Measurements from ENCODE around the gene LEFTY1.

LEFTY1 gene

GRCh38 chr1:225873281-225873850, 15.6 kb downstream of the LEFTY1 start:
- no peak overlapping the region for H3K9ac ChIP-seq (ENCODE audit: low read depth in 1 of 2, low read length in 2 of 2)
- no peaks in the 10 kb centered on the region for H3K27me3 ChIP-seq (ENCODE audit: control insufficient read depth in 1 of 2, insufficient read depth in 2 of 2, low read length in 2 of 2)
- H3K27ac ChIP-seq (ENCODE audit: low read depth, low read length): no peak overlapping the region
- no peak overlapping the region for H3K4me3 ChIP-seq (ENCODE audit: low read depth in 1 of 2, low read length in 2 of 2)
- H3K36me3 ChIP-seq (ENCODE audit: control insufficient read depth in 1 of 2, insufficient read depth in 2 of 2, low read length in 2 of 2): peaks cover 25 to 64% of the 10 kb centered on the region in 2 donors
- H3K9me3 ChIP-seq (ENCODE audit: control insufficient read depth in 1 of 2, low read length in 2 of 2): no peaks in the 10 kb centered on the region
- peaks cover 23 to 33% of the 10 kb centered on the region in 2 donors for H3K4me1 ChIP-seq (ENCODE audit: control insufficient read depth in 1 of 2, insufficient read depth in 2 of 2, low read length in 2 of 2)

- no peak overlapping the region for H3K27ac ChIP-seq (ENCODE audit: low read depth, low read length)
- peaks cover 35 to 72% of the 10 kb centered on the region in 2 donors for H3K36me3 ChIP-seq (ENCODE audit: control insufficient read depth in 1 of 2, insufficient read depth in 2 of 2, low read length in 2 of 2)
- H3K27me3 ChIP-seq (ENCODE audit: control insufficient read depth in 1 of 2, insufficient read depth in 2 of 2, low read length in 2 of 2): no peaks in the 10 kb centered on the region
- H3K9ac ChIP-seq (ENCODE audit: low read depth in 1 of 2, low read length in 2 of 2): no peak overlapping the region
- H3K4me1 ChIP-seq (ENCODE audit: control insufficient read depth in 1 of 2, insufficient read depth in 2 of 2, low read length in 2 of 2): peaks cover 10 to 20% of the 10 kb centered on the region in 2 donors
- no peaks in the 10 kb centered on the region for H3K9me3 ChIP-seq (ENCODE audit: control insufficient read depth in 1 of 2, low read length in 2 of 2)
- no peak overlapping the region for H3K4me3 ChIP-seq (ENCODE audit: low read depth in 1 of 2, low read length in 2 of 2)
Measured at GRCh38 chr1:225872075-225872430, 16.9 kb downstream of the LEFTY1 start.

- Histone ChIP-seq H3K36me3 (ENCODE audit: control insufficient read depth in 1 of 2, insufficient read depth in 2 of 2, low read length in 2 of 2) (peaks cover 38 to 74% of the 10 kb centered on the region in 2 donors), H3K27ac (ENCODE audit: low read depth, low read length) (no peak overlapping the region), H3K27me3 (ENCODE audit: control insufficient read depth in 1 of 2, insufficient read depth in 2 of 2, low read length in 2 of 2) (no peaks in the 10 kb centered on the region), H3K9me3 (ENCODE audit: control insufficient read depth in 1 of 2, low read length in 2 of 2) (no peaks in the 10 kb centered on the region), H3K9ac (ENCODE audit: low read depth in 1 of 2, low read length in 2 of 2) (no peak overlapping the region), H3K4me1 (ENCODE audit: control insufficient read depth in 1 of 2, insufficient read depth in 2 of 2, low read length in 2 of 2) (peaks cover 6 to 15% of the 10 kb centered on the region in 2 donors), H3K4me3 (ENCODE audit: low read depth in 1 of 2, low read length in 2 of 2) (no peak overlapping the region)
Measured at GRCh38 chr1:225871359-225872074, 17.4 kb downstream of the LEFTY1 start.

GRCh38 chr1:225870911-225871310, 18.0 kb downstream of the LEFTY1 start:
- Histone ChIP-seq H3K9me3 (ENCODE audit: control insufficient read depth in 1 of 2, low read length in 2 of 2) (no peaks in the 10 kb centered on the region), H3K27me3 (ENCODE audit: control insufficient read depth in 1 of 2, insufficient read depth in 2 of 2, low read length in 2 of 2) (no peaks in the 10 kb centered on the region), H3K9ac (ENCODE audit: low read depth in 1 of 2, low read length in 2 of 2) (no peak overlapping the region), H3K27ac (ENCODE audit: low read depth, low read length) (no peak overlapping the region), H3K4me3 (ENCODE audit: low read depth in 1 of 2, low read length in 2 of 2) (no peak overlapping the region), H3K36me3 (ENCODE audit: control insufficient read depth in 1 of 2, insufficient read depth in 2 of 2, low read length in 2 of 2) (peaks cover 40 to 80% of the 10 kb centered on the region in 2 donors), H3K4me1 (ENCODE audit: control insufficient read depth in 1 of 2, insufficient read depth in 2 of 2, low read length in 2 of 2) (peaks cover under 1 to 9% of the 10 kb centered on the region in 2 donors)

GRCh38 chr1:225868631-225869330, 20.2 kb downstream of the LEFTY1 start:
- Histone ChIP-seq H3K36me3 (ENCODE audit: control insufficient read depth in 1 of 2, insufficient read depth in 2 of 2, low read length in 2 of 2) (peaks cover 53 to 85% of the 10 kb centered on the region in 2 donors), H3K27ac (ENCODE audit: low read depth, low read length) (no peak overlapping the region), H3K9me3 (ENCODE audit: control insufficient read depth in 1 of 2, low read length in 2 of 2) (no peaks in the 10 kb centered on the region), H3K4me1 (ENCODE audit: control insufficient read depth in 1 of 2, insufficient read depth in 2 of 2, low read length in 2 of 2) (peaks cover 0 to 9% of the 10 kb centered on the region in 2 donors), H3K27me3 (ENCODE audit: control insufficient read depth in 1 of 2, insufficient read depth in 2 of 2, low read length in 2 of 2) (no peaks in the 10 kb centered on the region), H3K9ac (ENCODE audit: low read depth in 1 of 2, low read length in 2 of 2) (no peak overlapping the region), H3K4me3 (ENCODE audit: low read depth in 1 of 2, low read length in 2 of 2) (no peak overlapping the region)

- no peak overlapping the region for H3K27ac ChIP-seq (ENCODE audit: low read depth, low read length)
- no peak overlapping the region for H3K4me3 ChIP-seq (ENCODE audit: low read depth in 1 of 2, low read length in 2 of 2)
- no peaks in the 10 kb centered on the region for H3K27me3 ChIP-seq (ENCODE audit: control insufficient read depth in 1 of 2, insufficient read depth in 2 of 2, low read length in 2 of 2)
- no peak overlapping the region for H3K9ac ChIP-seq (ENCODE audit: low read depth in 1 of 2, low read length in 2 of 2)
- peaks cover 57 to 87% of the 10 kb centered on the region in 2 donors for H3K36me3 ChIP-seq (ENCODE audit: control insufficient read depth in 1 of 2, insufficient read depth in 2 of 2, low read length in 2 of 2)
- no peaks in the 10 kb centered on the region for H3K9me3 ChIP-seq (ENCODE audit: control insufficient read depth in 1 of 2, low read length in 2 of 2)
- peaks cover 0 to 9% of the 10 kb centered on the region in 2 donors for H3K4me1 ChIP-seq (ENCODE audit: control insufficient read depth in 1 of 2, insufficient read depth in 2 of 2, low read length in 2 of 2)
Measured at GRCh38 chr1:225866981-225867380, 22.0 kb downstream of the LEFTY1 start.

- no peak overlapping the region for H3K9ac ChIP-seq (ENCODE audit: low read depth in 1 of 2, low read length in 2 of 2)
- H3K9me3 ChIP-seq (ENCODE audit: control insufficient read depth in 1 of 2, low read length in 2 of 2): no peaks in the 10 kb centered on the region
- H3K4me1 ChIP-seq (ENCODE audit: control insufficient read depth in 1 of 2, insufficient read depth in 2 of 2, low read length in 2 of 2): peaks cover 0 to 9% of the 10 kb centered on the region in 2 donors
- H3K36me3 ChIP-seq (ENCODE audit: control insufficient read depth in 1 of 2, insufficient read depth in 2 of 2, low read length in 2 of 2): peaks cover 58 to 88% of the 10 kb centered on the region in 2 donors
- H3K27me3 ChIP-seq (ENCODE audit: control insufficient read depth in 1 of 2, insufficient read depth in 2 of 2, low read length in 2 of 2): no peaks in the 10 kb centered on the region
- no peak overlapping the region for H3K27ac ChIP-seq (ENCODE audit: low read depth, low read length)
- no peak overlapping the region for H3K4me3 ChIP-seq (ENCODE audit: low read depth in 1 of 2, low read length in 2 of 2)
Measured at GRCh38 chr1:225866061-225866837, 22.7 kb downstream of the LEFTY1 start.

- Histone ChIP-seq H3K9me3 (ENCODE audit: control insufficient read depth in 1 of 2, low read length in 2 of 2) (no peaks in the 10 kb centered on the region), H3K9ac (ENCODE audit: low read depth in 1 of 2, low read length in 2 of 2) (no peak overlapping the region), H3K4me1 (ENCODE audit: control insufficient read depth in 1 of 2, insufficient read depth in 2 of 2, low read length in 2 of 2) (peaks cover 0 to 9% of the 10 kb centered on the region in 2 donors), H3K4me3 (ENCODE audit: low read depth in 1 of 2, low read length in 2 of 2) (no peak overlapping the region), H3K27ac (ENCODE audit: low read depth, low read length) (no peak overlapping the region), H3K27me3 (ENCODE audit: control insufficient read depth in 1 of 2, insufficient read depth in 2 of 2, low read length in 2 of 2) (no peaks in the 10 kb centered on the region), H3K36me3 (ENCODE audit: control insufficient read depth in 1 of 2, insufficient read depth in 2 of 2, low read length in 2 of 2) (peaks cover 59 to 88% of the 10 kb centered on the region in 2 donors)
Measured at GRCh38 chr1:225865514-225865913, 23.4 kb downstream of the LEFTY1 start.

GRCh38 chr1:225863167-225863566, 25.8 kb downstream of the LEFTY1 start:
- Histone ChIP-seq H3K27me3 (ENCODE audit: control insufficient read depth in 1 of 2, insufficient read depth in 2 of 2, low read length in 2 of 2) (no peaks in the 10 kb centered on the region), H3K36me3 (ENCODE audit: control insufficient read depth in 1 of 2, insufficient read depth in 2 of 2, low read length in 2 of 2) (peaks cover 60 to 91% of the 10 kb centered on the region in 2 donors), H3K9ac (ENCODE audit: low read depth in 1 of 2, low read length in 2 of 2) (no peak overlapping the region), H3K9me3 (ENCODE audit: control insufficient read depth in 1 of 2, low read length in 2 of 2) (no peaks in the 10 kb centered on the region), H3K4me3 (ENCODE audit: low read depth in 1 of 2, low read length in 2 of 2) (no peak overlapping the region), H3K4me1 (ENCODE audit: control insufficient read depth in 1 of 2, insufficient read depth in 2 of 2, low read length in 2 of 2) (peaks cover 0 to 9% of the 10 kb centered on the region in 2 donors), H3K27ac (ENCODE audit: low read depth, low read length) (no peak overlapping the region)
